ENCODE measurements around the gene SLC35F5.
"Not testable (repeated sequence)": the region's sequence is repeated elsewhere in the genome, so short reads cannot be mapped to it uniquely, and the experiment has no call there.

SLC35F5 gene

GRCh38 chr2:113756355-113757137, at the start of gene SLC35F5:
SLC35F5 (minus strand) TSS chr2:113756642; CDS start chr2:113756409, 233 bp downstream.
- peak; percentile 86 to 93 for DNase-seq (ENCODE audit: low read depth in 2 of 2)

GRCh38 chr2:113799375-113799774, 42.9 kb upstream of the SLC35F5 start:
- no peak for DNase-seq (ENCODE audit: low read depth in 2 of 2)

- no peak for DNase-seq (ENCODE audit: low read depth in 2 of 2)
Measured at GRCh38 chr2:113797237-113797636, 40.8 kb upstream of the SLC35F5 start.

- DNase-seq (ENCODE audit: low read depth in 2 of 2) = no peak
Measured at GRCh38 chr2:113796592-113797175, 40.2 kb upstream of the SLC35F5 start.

GRCh38 chr2:113795405-113795920, 39.0 kb upstream of the SLC35F5 start:
- no peak for DNase-seq (ENCODE audit: low read depth in 2 of 2)

GRCh38 chr2:113791697-113792590, 35.5 kb upstream of the SLC35F5 start:
- DNase-seq (ENCODE audit: low read depth in 2 of 2) = no peak

- DNase-seq (ENCODE audit: low read depth in 2 of 2) = no peak
Measured at GRCh38 chr2:113784823-113785744, 28.6 kb upstream of the SLC35F5 start.

- no peak for DNase-seq (ENCODE audit: low read depth in 2 of 2)
Measured at GRCh38 chr2:113780472-113780871, 24.0 kb upstream of the SLC35F5 start.

GRCh38 chr2:113777371-113777770, 20.9 kb upstream of the SLC35F5 start:
- no peak for DNase-seq (ENCODE audit: low read depth in 2 of 2)

GRCh38 chr2:113776949-113777348, 20.5 kb upstream of the SLC35F5 start:
- DNase-seq (ENCODE audit: low read depth in 2 of 2) = no peak

GRCh38 chr2:113774616-113775015, 18.2 kb upstream of the SLC35F5 start:
- not testable (repeated sequence) for DNase-seq (ENCODE audit: low read depth in 2 of 2)

GRCh38 chr2:113770929-113771328, 14.5 kb upstream of the SLC35F5 start:
- DNase-seq (ENCODE audit: low read depth in 2 of 2) = no peak

- no peak for DNase-seq (ENCODE audit: low read depth in 2 of 2)
Measured at GRCh38 chr2:113769555-113769954, 13.1 kb upstream of the SLC35F5 start.

GRCh38 chr2:113768770-113769169, 12.3 kb upstream of the SLC35F5 start:
- no peak for DNase-seq (ENCODE audit: low read depth in 2 of 2)

GRCh38 chr2:113767811-113768460, 11.5 kb upstream of the SLC35F5 start:
- no peak for DNase-seq (ENCODE audit: low read depth in 2 of 2)

GRCh38 chr2:113765276-113765675, 8.8 kb upstream of the SLC35F5 start:
- DNase-seq (ENCODE audit: low read depth in 2 of 2) = no peak

GRCh38 chr2:113762377-113763118, 6.1 kb upstream of the SLC35F5 start:
- DNase-seq (ENCODE audit: low read depth in 2 of 2) = no peak

GRCh38 chr2:113760400-113760799, 4.0 kb upstream of the SLC35F5 start:
- no peak for DNase-seq (ENCODE audit: low read depth in 2 of 2)

GRCh38 chr2:113757138-113757657, 756 bp upstream of the SLC35F5 start:
- DNase-seq (ENCODE audit: low read depth in 2 of 2) = no peak

All from stimulated activated CD8-positive, alpha-beta memory T cell treated with anti-CD3 and anti-CD28 coated beads, Interleukin-7, amount 100 ng/mL, for 1 hour (primary cell).